Activated T-helper 1 cell treated with Interleukin-2 at 50 U/mL for 16 hours (primary cell): ENCODE measurements around the gene FCRL4.
"Not testable (repeated sequence)": the region's sequence is repeated elsewhere in the genome, so short reads cannot be mapped to it uniquely, and the experiment has no call there.

Source experiments
- DNase-seq: peaks from one replicate; pipeline ENCODE4 v3.0.0-alpha.2; 2020; ENCODE audit warnings: low read depth

Gene FCRL4

DNA sequence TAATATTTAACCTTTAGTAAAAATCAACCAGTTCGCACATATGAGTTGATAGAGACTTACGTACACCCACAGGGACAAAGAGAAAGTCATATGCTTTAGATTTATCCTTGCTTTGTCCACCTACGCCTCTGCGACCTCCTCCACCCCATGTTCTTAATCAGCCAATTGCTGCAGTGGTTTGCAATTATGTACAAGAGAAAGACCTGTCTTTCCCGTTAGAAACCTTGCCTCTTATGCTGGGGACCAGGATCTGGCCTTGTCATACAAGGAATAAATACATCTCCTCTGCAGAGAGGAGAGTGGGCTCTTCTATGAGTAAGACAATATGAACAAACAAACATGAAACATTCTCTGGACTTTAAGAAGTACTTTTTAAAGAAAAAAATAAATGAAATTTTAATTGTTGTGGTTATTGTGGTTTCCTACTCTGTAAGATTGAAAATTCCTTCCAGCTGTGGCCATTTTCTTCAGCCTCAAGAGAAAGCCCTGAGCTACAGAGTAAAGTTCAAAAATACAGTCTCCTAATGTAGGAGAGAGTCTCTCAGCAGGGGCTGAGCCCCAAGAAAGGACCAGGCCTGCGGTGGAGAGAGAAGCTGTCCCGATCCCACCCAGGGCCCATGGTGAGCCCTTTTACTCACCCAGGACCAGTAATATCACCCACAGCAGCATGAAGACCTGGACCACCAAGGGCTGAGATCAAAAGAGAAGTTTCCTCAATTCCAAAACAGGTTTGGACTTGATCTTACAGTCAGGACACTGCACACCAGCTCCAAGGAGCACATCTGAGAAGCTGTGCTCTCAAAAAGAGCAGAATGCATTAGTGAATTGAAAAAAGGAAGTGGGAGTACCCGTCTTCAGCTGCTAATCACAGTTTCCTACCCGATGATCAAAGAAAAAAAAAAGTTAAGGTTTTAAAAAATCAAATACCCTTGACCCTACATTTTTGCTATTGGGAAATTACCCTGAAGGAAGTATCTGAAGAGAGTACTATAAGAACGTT, 45.9 kb downstream of the FCRL4 start, which contains the start of gene FCRL5:
TSS of gene FCRL5 (minus strand) at position 822 of the 1,000 bp plus-strand sequence. CDS start at position 669, 153 bp downstream.
- no peak for DNase-seq

DNA sequence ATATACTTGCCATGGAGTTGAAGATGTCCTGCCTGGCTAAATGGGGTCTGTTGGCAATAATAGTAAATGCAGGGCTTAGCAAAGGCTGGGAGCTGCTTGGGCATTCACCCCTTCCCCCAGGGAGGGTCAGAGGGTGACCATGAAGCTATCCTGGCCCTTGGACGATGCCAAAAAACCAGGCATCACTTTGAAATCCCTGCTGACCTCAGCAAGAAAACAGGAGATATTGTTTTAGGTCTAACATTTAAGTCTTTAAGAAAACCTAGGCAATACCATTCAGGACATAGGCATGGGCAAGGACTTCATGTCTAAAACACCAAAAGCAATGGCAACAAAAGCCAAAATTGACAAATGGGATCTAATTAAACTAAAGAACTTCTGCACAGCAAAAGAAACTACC, 49.8 kb downstream of the FCRL4 start:
- not testable (repeated sequence) for DNase-seq

DNA sequence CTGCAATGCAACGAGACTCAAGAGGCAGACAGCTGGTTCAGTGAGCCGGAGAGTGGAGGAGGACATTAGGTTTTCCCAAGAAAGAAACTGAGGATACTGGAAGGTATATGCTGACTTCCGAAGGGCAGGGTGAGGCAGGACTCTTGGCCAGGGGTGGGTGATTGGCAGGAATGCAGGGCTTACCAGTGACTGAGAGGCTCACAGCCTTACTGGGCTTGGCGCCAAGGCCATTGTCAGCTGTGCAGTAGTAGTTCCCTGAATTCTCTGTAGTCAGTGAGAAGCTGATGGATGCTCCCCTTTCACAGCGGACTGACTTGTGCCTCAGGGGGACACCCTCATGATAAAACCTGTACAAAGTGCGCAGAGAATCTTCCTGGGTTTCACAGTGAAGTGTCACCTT, 55.2 kb downstream of the FCRL4 start:
- no peak for DNase-seq

DNA sequence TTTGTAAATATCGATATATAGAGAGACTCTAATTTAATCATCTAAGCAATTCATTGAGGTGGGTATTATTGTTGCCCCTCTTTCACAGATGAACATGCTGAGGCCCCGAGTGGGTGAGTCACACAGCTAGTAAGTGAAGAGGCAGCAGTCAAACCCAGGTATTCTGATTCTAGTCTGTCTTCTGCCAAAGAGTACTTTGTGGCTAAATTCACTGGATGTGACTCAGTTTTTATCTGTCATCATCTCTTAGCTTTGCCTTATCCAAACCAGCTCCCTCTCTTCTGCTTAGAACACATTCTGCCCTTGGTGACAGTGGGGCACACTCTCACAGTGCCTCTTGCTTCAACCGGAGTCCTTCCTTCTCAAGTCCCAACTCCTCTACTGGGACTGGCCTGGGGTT, 57.0 kb downstream of the FCRL4 start:
- no peak for DNase-seq

DNA sequence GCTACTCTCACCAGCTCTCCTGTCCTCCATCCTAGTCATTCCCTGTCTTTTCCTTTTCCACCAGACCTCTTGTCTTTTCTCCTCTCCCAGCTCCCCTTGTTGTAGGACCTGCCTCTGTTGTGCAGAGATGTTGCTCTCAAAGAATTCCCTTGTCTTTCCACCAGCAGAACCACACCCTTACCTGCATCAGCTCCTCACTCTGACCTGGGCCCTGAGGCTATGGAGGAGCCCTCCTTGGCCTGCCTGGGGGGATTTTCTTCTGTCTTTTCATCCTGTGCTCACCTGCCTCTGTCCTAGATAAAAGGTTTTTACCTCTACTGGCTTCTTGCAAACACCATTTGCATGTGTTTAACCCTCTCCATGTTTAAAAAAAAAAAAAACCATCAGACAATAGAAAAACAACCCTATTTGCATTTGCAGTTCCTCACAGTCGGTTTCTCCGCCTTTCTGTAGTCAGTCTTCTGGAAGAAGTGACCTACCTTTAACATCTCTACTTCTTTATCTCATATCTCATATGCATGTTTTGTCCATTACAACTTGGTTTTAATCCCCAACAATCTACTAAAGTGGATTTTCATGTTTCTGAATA, 57.6 kb downstream of the FCRL4 start:
- DNase-seq: no peak

DNA sequence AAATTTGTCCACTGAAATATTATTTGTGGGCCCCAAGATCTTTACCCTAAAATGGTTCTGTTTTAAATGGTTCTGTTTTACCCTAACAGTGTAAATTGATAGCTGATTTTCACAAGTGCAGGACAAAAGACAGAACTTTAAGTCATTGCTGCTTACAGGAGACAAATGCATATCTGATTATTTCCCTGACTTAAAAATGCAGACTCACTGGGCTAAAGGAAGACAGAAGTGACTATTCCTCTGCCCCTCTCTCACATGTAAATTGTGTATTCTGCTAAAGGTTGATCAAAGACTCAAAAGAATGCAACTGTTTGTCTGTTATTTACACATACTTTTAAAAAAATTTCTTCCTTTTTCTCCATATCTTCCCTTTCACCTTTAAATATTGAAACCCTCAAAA, 58.3 kb downstream of the FCRL4 start:
- no peak for DNase-seq

DNA sequence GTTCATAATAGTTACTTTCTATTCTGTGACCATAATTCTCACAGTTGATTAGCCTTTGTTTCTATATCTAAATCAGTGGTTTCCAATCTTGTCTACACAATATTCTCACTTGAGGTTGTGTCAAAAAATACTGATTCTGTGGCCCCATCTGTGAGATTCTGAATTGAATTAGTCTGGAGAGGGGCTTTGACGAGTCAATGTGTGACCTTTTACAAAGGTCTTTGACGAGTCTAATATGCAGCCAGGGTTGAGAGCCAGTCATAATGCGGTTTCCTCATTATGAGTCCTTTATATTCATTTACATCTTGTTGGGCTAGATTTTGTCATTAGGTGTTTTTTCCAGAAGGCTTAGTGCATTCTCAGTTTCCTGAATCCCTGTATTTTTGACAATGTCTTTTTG, 65.3 kb downstream of the FCRL4 start:
- no peak for DNase-seq

DNA sequence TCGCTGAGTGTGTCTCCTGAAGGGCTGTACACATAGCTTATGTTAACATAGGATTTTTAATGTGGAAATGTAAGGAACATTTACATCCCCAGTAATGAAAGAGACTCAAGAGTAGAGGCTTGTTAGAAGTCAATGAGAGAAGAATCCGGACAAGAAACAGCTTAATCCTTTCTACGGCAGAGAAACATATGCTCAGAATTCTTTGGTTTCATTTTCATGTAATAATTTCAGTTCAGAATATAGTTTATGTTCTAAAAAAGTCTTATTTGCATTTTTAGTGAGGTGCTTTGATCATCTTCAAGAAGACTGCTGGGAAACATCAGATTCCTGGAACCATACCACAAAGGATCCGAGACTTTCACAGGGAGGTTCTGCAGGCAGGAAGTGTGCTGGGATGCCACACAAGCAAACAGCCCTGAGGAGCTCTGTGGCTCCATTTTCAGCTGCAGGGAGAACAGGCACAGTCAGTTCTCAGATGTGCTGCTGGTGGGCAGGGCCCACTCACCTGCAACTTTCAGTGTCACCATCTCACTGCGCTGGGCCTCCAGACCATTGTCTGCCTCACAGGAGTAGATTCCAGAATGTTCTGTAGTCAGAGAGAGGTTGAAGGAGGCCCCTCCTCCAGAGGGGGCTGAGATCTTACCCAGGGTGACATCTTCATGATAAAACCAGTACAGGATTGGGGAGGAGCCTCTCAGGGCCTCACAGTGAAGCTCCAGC, 74.0 kb downstream of the FCRL4 start:
- no peak for DNase-seq
